B cell (primary cell): ENCODE results near the gene DDR1. TPM values are rescaled to one million over a fixed set of nuclear protein-coding genes. Genes with fewer than 3 reads are reported as not detected.
A peak's percentile ranks its signal among the peaks of the same experiment; 100 is the strongest.
"Not testable (repeated sequence)": the region's sequence is repeated elsewhere in the genome, so short reads cannot be mapped to it uniquely, and the experiment has no call there.

Experiments used
- ATAC-seq: fragments of 200-7000 bp; cut with Tn5 transposase; one replicate; pipeline ENCODE4 v1.10.0; 2021; ENCODE audit warnings: low read depth, mild to moderate bottlenecking, moderate number of reproducible peaks, moderate library complexity
- CTCF ChIA-PET: fragments of 350-600 bp; sonication (Branson Sonifier 250); formaldehyde crosslinking; loops from one replicate; lab custom pipeline; 2021; ENCODE audit warnings: antibody characterized with exemption, inconsistent platforms; lab: Charles Lee
- POLR2A ChIA-PET: fragments of 350-600 bp; sonication (Branson Sonifier 250); formaldehyde crosslinking; loops from one replicate; lab custom pipeline; 2021; ENCODE audit warnings: antibody characterized with exemption; lab: Charles Lee
- DNase-seq: peaks from one replicate; pipeline ENCODE4 v3.0.0; 2013
- H2AFZ ChIP-seq: 2 replicates; pipeline ENCODE4 v1.6.1; 2012; ENCODE audit warnings: mild to moderate bottlenecking, low read depth, low read length; ENCODE audit not compliant: insufficient read depth, poor library complexity, severe bottlenecking
- H3K27ac ChIP-seq, 2 donors: 1 replicate in 1 of 2; 2 replicates in 1 of 2; pipeline ENCODE4 v1.5.1; 2012 to 2013; ENCODE audit warnings: low read length in 2 of 2, mild to moderate bottlenecking in 2 of 2, moderate library complexity in 1 of 2
- H3K27me3 ChIP-seq, 4 experiments: fragments of 200-600 bp in 1 of 4; sonication (generic) in 1 of 4; replicated peaks in 1 of 4; 1 replicate in 2 of 4; 2 replicates in 2 of 4; pipeline versions ENCODE4 v1.6.1 to v1.7.0; 2013 to 2016; ENCODE audit warnings: low read length in 3 of 4, mild to moderate bottlenecking in 2 of 4, mixed read lengths in 1 of 4, moderate library complexity in 1 of 4; ENCODE audit not compliant: insufficient read depth in 4 of 4, control insufficient read depth in 3 of 4; ENCODE audit errors: control extremely low read depth in 1 of 4
- H3K36me3 ChIP-seq, 2 experiments: replicated peaks in 1 of 2; 1 replicate in 1 of 2; 2 replicates in 1 of 2; pipeline versions ENCODE4 v1.6.1 to v1.7.1; 2013; ENCODE audit warnings: low read length in 1 of 2; ENCODE audit not compliant: insufficient read depth in 2 of 2, control insufficient read depth in 1 of 2; ENCODE audit errors: control extremely low read depth in 1 of 2, extremely low read depth in 1 of 2
- H3K4me1 ChIP-seq, 2 donors: fragments of 200-600 bp in 1 of 2; sonication (generic) in 1 of 2; 1 replicate in 1 of 2; 2 replicates in 1 of 2; pipeline versions ENCODE4 v1.5.1 to v1.6.1; 2013 to 2017; ENCODE audit warnings: low read length in 2 of 2; ENCODE audit not compliant: control insufficient read depth in 2 of 2, insufficient read depth in 2 of 2
- H3K4me2 ChIP-seq: replicated peaks from 2 replicates; pipeline ENCODE3; 2012; ENCODE audit warnings: mild to moderate bottlenecking, low read depth, low read length; ENCODE audit not compliant: poor library complexity, severe bottlenecking
- H3K4me3 ChIP-seq, 5 experiments: fragments of 200-600 bp in 1 of 5; sonication (generic) in 1 of 5; 1 replicate in 3 of 5; 2 replicates in 2 of 5; pipeline versions ENCODE4 v1.5.1 to v1.7.0; 2011 to 2016; ENCODE audit warnings: low read length in 4 of 5, mild to moderate bottlenecking in 4 of 5, low read depth in 2 of 5, control low read depth in 1 of 5, moderate library complexity in 1 of 5; ENCODE audit not compliant: insufficient read depth in 1 of 5; ENCODE audit errors: control extremely low read depth in 1 of 5, extremely low read depth in 1 of 5
- H3K79me2 ChIP-seq: fragments of 200-600 bp; sonication (generic); one replicate; pipeline ENCODE4 v1.6.0; 2016; ENCODE audit warnings: low read length; ENCODE audit not compliant: control insufficient read depth, insufficient read depth
- H3K9ac ChIP-seq: fragments of 200-600 bp; sonication (generic); 2 replicates; pipeline ENCODE4 v1.6.1; 2017; ENCODE audit warnings: mild to moderate bottlenecking, low read length, moderate library complexity
- H3K9me3 ChIP-seq, 3 donors: one replicate each; pipeline versions ENCODE4 v1.6.1 to v1.7.1; 2013; ENCODE audit warnings: low read length in 2 of 3; ENCODE audit not compliant: control insufficient read depth in 2 of 3, insufficient read depth in 1 of 3; ENCODE audit errors: control extremely low read depth in 1 of 3
- H4K20me1 ChIP-seq: 2 replicates; pipeline ENCODE4 v1.6.0; 2012; ENCODE audit warnings: mild to moderate bottlenecking, low read length; ENCODE audit not compliant: insufficient read depth, control insufficient read depth, poor library complexity, severe bottlenecking
- H3K27ac Mint-ChIP-seq: one replicate; pipeline ENCODE4 v1.8.0; 2021; ENCODE audit warnings: mixed read lengths
- H3K27me3 Mint-ChIP-seq: one replicate; pipeline ENCODE4 v1.8.0; 2021; ENCODE audit warnings: mixed read lengths
- H3K4me1 Mint-ChIP-seq: one replicate; pipeline ENCODE4 v1.8.0; 2021; ENCODE audit warnings: mixed read lengths
- H3K4me3 Mint-ChIP-seq: one replicate; pipeline ENCODE4 v1.8.0; 2021; ENCODE audit warnings: mixed read lengths
- H3K9me3 Mint-ChIP-seq: one replicate; pipeline ENCODE4 v1.8.0; 2022; ENCODE audit warnings: mixed read lengths; ENCODE audit not compliant: insufficient read depth
- CTCF ChIP-seq: fragments of 200-600 bp; IDR thresholded peaks from one replicate; pipeline ENCODE4 v1.8.0; 2022; ENCODE audit warnings: antibody characterized with exemption, mild to moderate bottlenecking
- EZH2 ChIP-seq: IDR thresholded peaks from 2 replicates; pipeline ENCODE4 v1.6.1; 2012; ENCODE audit warnings: borderline replicate concordance, low read depth, mild to moderate bottlenecking, moderate library complexity, low read length; ENCODE audit not compliant: insufficient read depth, poor library complexity, severe bottlenecking
- WGBS: methylation state at CpG from one replicate; pipeline ENCODE4 v1.1.5; 2013; ENCODE audit warnings: missing lambda C conversion rate; ENCODE audit not compliant: insufficient coverage; 5-methylcytosine and 5-hydroxymethylcytosine counted together
- intact Hi-C: fragments of 100-400 bp; cut with micrococcal nuclease; formaldehyde crosslinking; loops from one replicate; pipeline ENCODE4 v1.10.0; 2022
- polyA plus RNA-seq: library from polyadenylated mRNA; depleted of rRNA; stranded (reverse); fragments of >200 nt; gene quantifications from 2 replicates; pipeline ENCODE4 v1.2.3, GENCODE V29; 2012
- total RNA-seq, 2 donors: library from RNA; stranded (reverse); fragments of 120-200 nt in 1 of 2; gene quantifications; 1 replicate in 1 of 2; 2 replicates in 1 of 2; pipeline versions ENCODE4 v1.2.3 to v1.2.4, GENCODE V29; 2013 to 2022

DDR1 gene
- total and polyA plus RNA-seq, 2 donors (not counting 1 experiment from before 2014, with no cell fraction given): 28.8 to 61.7 TPM

- Mint-ChIP-seq H3K4me3 (no peak overlapping the region), H3K4me1 (peaks cover 9% of the 10 kb centered on the region), H3K27me3 (peaks cover 30% of the 10 kb centered on the region), H3K27ac (no peak overlapping the region), H3K9me3 (peaks cover 6% of the 10 kb centered on the region)
- ATAC-seq (no peak), DNase-seq (no peak)
- Histone ChIP-seq H3K27me3 (peaks cover 0 to 8% (median 0%) of the 10 kb centered on the region in 4 experiments), H3K4me3 (no peak overlapping the region), H3K27ac (no peak overlapping the region), H4K20me1 (no peaks in the 10 kb centered on the region), H2AFZ (no peak overlapping the region), H3K9ac (no peak overlapping the region), H3K4me2 (no peak overlapping the region), H3K9me3 (peaks cover 0 to 19% (median 19%) of the 10 kb centered on the region in 3 donors), H3K36me3 (no peaks in the 10 kb centered on the region), H3K79me2 (no peaks in the 10 kb centered on the region), H3K4me1 (no peaks in the 10 kb centered on the region)
- intact Hi-C loops: no loop called here
- 85% methylated on average over 4 of the region's 5 CpGs for WGBS
- TF ChIP-seq EZH2: no peak
- TF ChIP-seq CTCF: no peak
- ChIA-PET POLR2A (interaction anchor here (0.6 kb wide), 1 partner anchor 173 kb away, joined by 10 read pairs; no protein-coding TSS in a partner anchor), CTCF (interaction anchor here (1.0 kb wide), 1 partner anchor 230 kb away, joined by 4 read pairs; no protein-coding TSS in a partner anchor)
These were observed 27.2 kb upstream of the DDR1 start for GRCh38 chr6:30857112-30857511.

GRCh38 chr6:30857549-30857948 is 26.8 kb upstream of the DDR1 start:
- no peaks in the 10 kb centered on the region for H3K36me3 ChIP-seq
- H3K9me3 ChIP-seq: peaks cover 0 to 21% (median 16%) of the 10 kb centered on the region in 3 donors
- H3K27me3 ChIP-seq: peaks cover 0 to 8% (median 0%) of the 10 kb centered on the region in 4 experiments
- Mint-ChIP-seq H3K4me3 (no peak overlapping the region), H3K9me3 (peaks cover 6% of the 10 kb centered on the region), H3K4me1 (peaks cover 9% of the 10 kb centered on the region), H3K27me3 (peaks cover 30% of the 10 kb centered on the region), H3K27ac (peak overlapping the region; percentile 32)
- no peaks in the 10 kb centered on the region for H4K20me1 ChIP-seq
- intact Hi-C loops: no loop called here
- H3K4me1 ChIP-seq: no peaks in the 10 kb centered on the region
- WGBS: no CpG with 5 or more reads among the region's 5 CpGs
- no peak overlapping the region for H3K27ac ChIP-seq
- H3K79me2 ChIP-seq: no peaks in the 10 kb centered on the region
- no peak overlapping the region for H2AFZ ChIP-seq
- no peak for TF ChIP-seq CTCF
- ChIA-PET POLR2A (no interaction called here), CTCF (interaction anchor here (1.0 kb wide), 1 partner anchor 229 kb away, joined by 4 read pairs; no protein-coding TSS in a partner anchor)
- no peak for DNase-seq
- no peak overlapping the region for H3K9ac ChIP-seq
- ATAC-seq: no peak
- H3K4me3 ChIP-seq: no peak overlapping the region
- no peak overlapping the region for H3K4me2 ChIP-seq

GRCh38 chr6:30859726-30860125 is 24.6 kb upstream of the DDR1 start:
- ATAC-seq, H3K27ac Mint-ChIP-seq, H3K4me1 Mint-ChIP-seq, H3K27me3 ChIP-seq, H3K4me3 Mint-ChIP-seq, H3K36me3 ChIP-seq, H3K4me3 ChIP-seq, H3K4me2 ChIP-seq, H3K9me3 Mint-ChIP-seq, intact Hi-C loops, H4K20me1 ChIP-seq, DNase-seq, POLR2A ChIA-PET, H3K27ac ChIP-seq, H3K79me2 ChIP-seq, H2AFZ ChIP-seq, H3K9ac ChIP-seq, CTCF ChIA-PET, H3K4me1 ChIP-seq: not testable (repeated sequence)
- peaks cover 37% of the 10 kb centered on the region for H3K27me3 Mint-ChIP-seq
- peaks cover 0 to 21% (median 16%) of the 10 kb centered on the region in 3 donors for H3K9me3 ChIP-seq
- 94% methylated on average over 4 of the region's 4 CpGs for WGBS
